SHP77 (cell line): ENCODE data around the gene PUM2.
A peak's percentile ranks its signal among the peaks of the same experiment; 100 is the strongest.

Experiments
- DNase-seq, 2 experiments: peaks; one replicate each; lab custom pipeline; 2025; lab: John Stamatoyannopoulos, UW

The PUM2 gene

GRCh38 chr2:20348542-20348941 is 2.1 kb downstream of the PUM2 start:
- no peak for DNase-seq

- DNase-seq, result no peak
Observed at GRCh38 chr2:20346565-20347381, 3.9 kb downstream of the PUM2 start.

GRCh38 chr2:20343128-20343527 is 7.5 kb downstream of the PUM2 start:
- no peak for DNase-seq

- no peak for DNase-seq
Observed at GRCh38 chr2:20339012-20339411, 11.6 kb downstream of the PUM2 start.

- no peak for DNase-seq
Observed at GRCh38 chr2:20334605-20335203, 15.9 kb downstream of the PUM2 start.

- DNase-seq, result no peak
Observed at GRCh38 chr2:20333738-20334137, 16.9 kb downstream of the PUM2 start.

- DNase-seq, result no peak
Observed at GRCh38 chr2:20330192-20330591, 20.5 kb downstream of the PUM2 start.

GRCh38 chr2:20327370-20327769 is 23.3 kb downstream of the PUM2 start:
- no peak for DNase-seq

GRCh38 chr2:20326163-20326780 is 24.4 kb downstream of the PUM2 start:
- peak; percentile 46 to 56 for DNase-seq

GRCh38 chr2:20322527-20323300 is 27.9 kb downstream of the PUM2 start:
- peak; percentile 6 to 8 for DNase-seq

- DNase-seq, result no peak
Observed at GRCh38 chr2:20317690-20318089, 33.0 kb downstream of the PUM2 start.

- DNase-seq, result no peak
Observed at GRCh38 chr2:20317197-20317596, 33.4 kb downstream of the PUM2 start.

- no peak for DNase-seq
Observed at GRCh38 chr2:20314562-20315501, 35.8 kb downstream of the PUM2 start.

GRCh38 chr2:20313659-20314058 is 37.0 kb downstream of the PUM2 start:
- DNase-seq, result no peak

- no peak for DNase-seq
Observed at GRCh38 chr2:20309001-20309400, 41.6 kb downstream of the PUM2 start.

GRCh38 chr2:20307311-20307710 is 43.3 kb downstream of the PUM2 start:
- no peak for DNase-seq

- DNase-seq, result no peak
Observed at GRCh38 chr2:20304411-20304810, 46.2 kb downstream of the PUM2 start.

- no peak for DNase-seq
Observed at GRCh38 chr2:20303966-20304365, 46.7 kb downstream of the PUM2 start.

GRCh38 chr2:20302019-20302418 is 48.6 kb downstream of the PUM2 start:
- no peak for DNase-seq

- no peak for DNase-seq
Observed at GRCh38 chr2:20300656-20301055, 50.0 kb downstream of the PUM2 start.

GRCh38 chr2:20299113-20299512 is 51.5 kb downstream of the PUM2 start:
- DNase-seq, result no peak
